Measurements from ENCODE around the gene POLR2A.

POLR2A gene

GRCh38 chr17:7508846-7509245, 24.7 kb downstream of the POLR2A start:
- DNase-seq: no peak

GRCh38 chr17:7509937-7510336, 25.8 kb downstream of the POLR2A start:
- DNase-seq: no peak

GRCh38 chr17:7511108-7511507, 26.9 kb downstream of the POLR2A start:
- no peak for DNase-seq

- no peak for DNase-seq
Measured at GRCh38 chr17:7512105-7512504, 27.9 kb downstream of the POLR2A start.

- DNase-seq: no peak
Measured at GRCh38 chr17:7512824-7513540, 28.8 kb downstream of the POLR2A start.

GRCh38 chr17:7513850-7514419, 29.8 kb downstream of the POLR2A start:
- DNase-seq: no peak

GRCh38 chr17:7515911-7516610, 31.9 kb downstream of the POLR2A start:
- DNase-seq: no peak

GRCh38 chr17:7523033-7523432, 38.9 kb downstream of the POLR2A start:
- no peak for DNase-seq

- DNase-seq: no peak
Measured at GRCh38 chr17:7528842-7529241, 44.7 kb downstream of the POLR2A start.

- no peak for DNase-seq
Measured at GRCh38 chr17:7530023-7530900, 46.1 kb downstream of the POLR2A start.

- DNase-seq: no peak
Measured at GRCh38 chr17:7538050-7538449, 53.9 kb downstream of the POLR2A start.

- DNase-seq: no peak
Measured at GRCh38 chr17:7538891-7539545, 54.9 kb downstream of the POLR2A start.

GRCh38 chr17:7541074-7541621, 57.0 kb downstream of the POLR2A start:
- DNase-seq: no peak

GRCh38 chr17:7544911-7545310, 60.7 kb downstream of the POLR2A start:
- DNase-seq: no peak

- DNase-seq: no peak
Measured at GRCh38 chr17:7548585-7549400, 64.6 kb downstream of the POLR2A start, which contains the start of gene TNFSF12. TSS of gene TNFSF12 (plus strand) at chr17:7549058. CDS start at chr17:7549154, 96 bp downstream.

All from HCEC 1CT (cell line).